GM18511 (cell line): ENCODE results near the gene MYBPC3.
"Not testable (repeated sequence)": the region's sequence is repeated elsewhere in the genome, so short reads cannot be mapped to it uniquely, and the experiment has no call there.

Source experiments
- ATAC-seq: cut with Tn5 transposase; IDR thresholded peaks from one replicate; pipeline ENCODE4 v1.9.1; 2021; ENCODE audit warnings: mild to moderate bottlenecking, moderate library complexity; ENCODE audit not compliant: unreplicated experiment

The MYBPC3 gene

GRCh38 chr11:47340980-47341775 is 11.3 kb downstream of the MYBPC3 start:
- ATAC-seq: no peak

DNA sequence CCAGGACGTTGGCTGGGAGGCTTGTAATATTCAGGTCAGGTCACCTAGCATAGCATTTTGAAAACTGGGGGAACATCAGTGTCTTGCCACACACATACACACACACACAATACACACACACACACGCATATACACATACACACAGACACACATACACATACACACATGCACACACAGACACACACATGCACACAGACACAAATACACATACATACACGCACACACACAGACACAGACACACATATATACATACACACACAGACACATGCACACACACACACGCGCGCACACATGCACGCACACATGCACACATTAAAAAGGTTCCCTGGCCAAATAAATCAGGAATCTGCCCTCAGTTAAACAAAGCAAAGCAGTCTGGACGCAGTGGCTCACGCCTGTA is 12.5 kb downstream of the MYBPC3 start:
- no peak for ATAC-seq

DNA sequence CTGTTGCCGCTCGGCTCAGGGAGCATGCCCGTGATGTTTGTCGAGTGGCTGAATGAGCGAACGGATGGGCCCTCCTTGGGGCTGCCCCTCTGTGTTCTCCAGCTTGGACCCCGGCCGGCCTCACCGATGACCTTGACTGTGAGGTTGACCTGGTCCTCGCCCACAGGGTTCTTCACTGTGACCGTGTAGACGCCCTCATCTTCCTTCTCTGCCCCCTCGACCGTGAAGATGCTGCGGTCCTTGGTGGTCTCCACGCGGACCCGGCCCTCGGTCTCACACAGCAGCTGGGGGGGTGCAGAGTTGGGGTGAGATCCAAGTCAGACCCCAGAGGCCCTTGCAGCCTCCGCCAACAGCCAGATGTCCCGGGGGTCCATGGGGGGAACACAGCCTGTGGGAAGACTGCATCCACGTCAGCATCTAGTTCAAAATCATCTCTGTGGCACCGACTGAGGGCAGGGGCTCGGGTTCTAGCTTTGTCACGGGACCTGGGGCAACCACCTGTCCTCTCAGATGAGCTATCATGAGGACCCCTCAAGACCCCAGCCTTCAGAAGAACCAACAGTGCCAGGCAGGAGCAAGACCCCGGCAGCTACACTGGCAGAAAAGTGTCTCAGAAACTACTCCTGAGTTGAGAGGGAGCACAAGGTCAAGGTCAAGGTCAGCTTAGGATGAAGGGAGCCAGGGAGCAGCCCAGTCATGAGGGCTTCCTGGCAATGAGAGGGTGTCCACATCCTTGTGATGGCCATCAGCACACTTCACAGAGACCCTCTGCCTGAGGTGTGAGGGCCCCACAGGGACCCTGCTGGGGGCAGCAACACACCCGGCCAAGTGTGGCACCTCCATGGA is 13.9 kb downstream of the MYBPC3 start:
- ATAC-seq: no peak

- no peak for ATAC-seq
Measured at GRCh38 chr11:47337229-47337924, 15.1 kb downstream of the MYBPC3 start.

GRCh38 chr11:47336595-47336994 is 15.9 kb downstream of the MYBPC3 start:
- ATAC-seq: no peak

DNA sequence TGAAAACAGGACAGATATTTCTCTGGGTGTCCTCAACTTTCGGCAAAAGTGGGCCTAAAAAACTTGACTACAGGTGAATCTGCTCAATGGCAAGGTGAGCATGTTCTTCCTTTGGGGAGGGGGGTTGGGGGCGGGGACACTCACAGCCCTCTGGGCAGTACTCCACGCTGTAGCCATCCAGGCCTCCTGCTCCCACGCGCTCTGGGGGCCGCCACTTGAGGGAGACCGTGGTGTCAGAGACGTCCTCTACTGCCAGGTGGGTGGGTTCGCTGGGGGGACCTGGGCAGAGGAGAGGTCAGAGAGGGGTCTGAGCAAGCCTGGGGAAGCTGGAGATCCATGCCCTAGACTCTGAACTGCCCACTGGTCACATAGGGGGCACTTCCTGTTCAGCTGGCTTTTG is 16.8 kb downstream of the MYBPC3 start:
- no peak for ATAC-seq

DNA sequence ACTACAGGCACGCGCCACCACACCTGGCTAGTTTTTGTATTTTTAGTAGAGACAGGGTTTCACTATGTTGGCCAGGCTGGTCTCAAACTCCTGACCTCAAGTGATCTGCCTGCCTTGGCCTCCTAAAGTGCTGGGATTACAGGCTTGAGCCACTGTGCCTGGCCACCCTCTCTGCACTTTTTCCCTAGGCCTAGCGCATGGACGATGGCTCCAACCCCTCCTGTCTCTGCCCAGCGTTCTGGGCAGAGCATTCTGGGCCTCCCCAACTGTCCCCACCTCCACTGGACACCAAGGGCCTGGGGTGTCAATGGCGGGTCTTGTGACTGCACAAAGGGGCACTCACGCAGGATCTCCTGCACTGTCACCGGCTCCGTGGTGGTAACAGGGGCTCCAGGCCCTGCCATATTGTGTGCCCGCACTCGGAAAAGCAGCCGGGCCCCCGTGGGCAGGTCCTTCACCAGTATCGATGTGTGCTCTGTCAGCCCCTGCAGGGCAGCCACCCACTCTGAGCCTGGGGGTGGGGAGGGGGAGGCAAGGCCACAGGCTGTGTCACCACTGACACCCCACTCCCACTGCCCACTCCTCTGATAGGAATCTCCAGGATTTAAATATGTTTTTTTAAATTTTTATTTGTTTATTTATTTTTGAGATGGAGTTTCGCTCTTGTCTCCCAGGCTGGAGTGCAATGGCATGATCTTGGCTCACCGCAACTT is 17.6 kb downstream of the MYBPC3 start:
- not testable (repeated sequence) for ATAC-seq

- ATAC-seq: no peak
Measured at GRCh38 chr11:47333886-47334443, 18.5 kb downstream of the MYBPC3 start.

GRCh38 chr11:47333526-47333845 is 19.0 kb downstream of the MYBPC3 start:
- no peak for ATAC-seq

GRCh38 chr11:47332791-47333525 is 19.5 kb downstream of the MYBPC3 start:
- no peak for ATAC-seq

DNA sequence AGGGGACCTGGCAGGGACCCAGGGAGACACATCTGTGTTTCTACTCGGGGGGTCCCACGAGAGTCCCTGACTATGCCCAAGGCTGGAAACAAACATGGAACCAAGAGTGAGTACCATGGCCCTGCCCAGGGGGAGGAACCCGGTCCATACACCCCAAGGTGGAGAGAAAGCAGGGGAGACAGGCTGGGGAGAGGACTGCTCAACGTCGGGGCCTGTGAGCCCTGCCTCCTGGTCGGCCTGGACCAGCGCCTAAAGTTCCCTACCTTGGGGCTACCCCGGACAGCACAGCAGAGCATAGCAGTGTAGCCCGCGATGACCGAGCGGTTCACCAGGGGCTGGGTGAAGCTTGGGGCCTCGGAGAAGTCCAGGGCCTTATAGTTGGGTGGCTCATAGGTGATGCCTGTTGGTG is 20.2 kb downstream of the MYBPC3 start:
- ATAC-seq: no peak

DNA sequence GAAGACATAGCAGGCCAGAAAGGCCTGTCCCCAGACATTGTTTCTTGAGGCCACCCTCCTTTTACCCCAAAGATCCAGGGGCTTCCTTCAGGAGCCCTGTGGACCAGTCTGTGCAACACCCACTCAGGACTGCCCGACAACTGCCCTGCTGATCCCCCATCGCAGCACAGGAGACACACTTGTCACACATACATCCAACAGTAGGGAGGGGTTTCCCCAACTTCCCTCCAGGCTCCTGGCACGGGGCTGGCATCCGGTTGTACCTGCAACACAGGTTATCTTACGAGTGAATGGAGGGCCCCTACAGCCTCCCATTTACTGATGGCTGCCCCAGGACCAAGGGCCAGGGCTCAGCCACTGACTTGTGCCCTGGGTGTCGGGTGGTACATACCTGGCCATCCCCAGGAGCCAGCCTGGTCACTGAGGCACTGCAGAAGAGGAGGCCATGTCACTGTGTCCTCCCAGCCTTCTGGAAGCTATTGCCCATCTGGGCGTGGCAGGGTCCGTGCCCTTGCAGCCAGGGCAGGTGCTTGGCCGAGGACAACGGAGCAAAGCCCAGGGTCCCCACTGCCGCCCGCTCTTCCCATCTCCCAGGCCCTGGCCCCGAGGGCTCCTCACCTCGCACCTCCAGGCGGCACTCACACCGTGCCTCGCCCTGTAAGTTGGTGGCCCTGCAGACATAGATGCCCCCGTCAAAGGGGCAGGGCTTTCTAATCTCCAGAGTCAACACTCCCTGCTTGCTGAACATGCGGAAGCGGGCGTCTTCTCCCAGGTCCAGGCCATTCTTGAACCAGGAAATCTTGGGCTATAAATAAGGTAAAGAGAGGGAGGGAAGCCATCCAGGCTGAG is 20.8 kb downstream of the MYBPC3 start:
- no peak for ATAC-seq

- ATAC-seq: no peak
Measured at GRCh38 chr11:47329987-47330931, 22.2 kb downstream of the MYBPC3 start.

DNA sequence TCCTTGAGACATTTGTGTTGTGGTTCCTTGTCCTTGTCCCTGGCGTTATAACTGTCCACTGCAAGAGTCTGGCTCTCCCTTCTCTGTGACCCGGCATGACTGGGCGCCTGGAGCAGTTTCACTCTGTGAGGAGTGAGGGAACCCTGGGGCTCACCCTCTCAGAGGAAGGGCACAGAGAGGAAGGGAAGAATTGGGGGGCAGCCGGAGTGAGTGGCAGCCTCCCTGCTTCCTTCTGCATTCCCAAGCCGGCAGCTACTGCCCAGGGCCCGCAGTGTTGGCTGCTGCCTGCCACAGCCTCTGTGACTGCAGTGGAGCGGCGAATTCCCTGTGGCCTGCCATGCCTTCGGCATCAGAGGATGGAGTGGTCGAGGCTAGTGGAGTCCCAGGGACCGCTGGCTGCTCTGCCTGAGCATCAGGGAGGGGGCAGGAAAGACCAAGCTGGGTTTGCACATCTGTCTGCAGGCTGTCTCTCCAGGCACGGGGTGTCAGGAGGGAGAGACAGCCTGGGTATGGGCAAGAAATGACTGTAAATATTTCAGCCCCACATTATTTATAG is 23.0 kb downstream of the MYBPC3 start:
- no peak for ATAC-seq

DNA sequence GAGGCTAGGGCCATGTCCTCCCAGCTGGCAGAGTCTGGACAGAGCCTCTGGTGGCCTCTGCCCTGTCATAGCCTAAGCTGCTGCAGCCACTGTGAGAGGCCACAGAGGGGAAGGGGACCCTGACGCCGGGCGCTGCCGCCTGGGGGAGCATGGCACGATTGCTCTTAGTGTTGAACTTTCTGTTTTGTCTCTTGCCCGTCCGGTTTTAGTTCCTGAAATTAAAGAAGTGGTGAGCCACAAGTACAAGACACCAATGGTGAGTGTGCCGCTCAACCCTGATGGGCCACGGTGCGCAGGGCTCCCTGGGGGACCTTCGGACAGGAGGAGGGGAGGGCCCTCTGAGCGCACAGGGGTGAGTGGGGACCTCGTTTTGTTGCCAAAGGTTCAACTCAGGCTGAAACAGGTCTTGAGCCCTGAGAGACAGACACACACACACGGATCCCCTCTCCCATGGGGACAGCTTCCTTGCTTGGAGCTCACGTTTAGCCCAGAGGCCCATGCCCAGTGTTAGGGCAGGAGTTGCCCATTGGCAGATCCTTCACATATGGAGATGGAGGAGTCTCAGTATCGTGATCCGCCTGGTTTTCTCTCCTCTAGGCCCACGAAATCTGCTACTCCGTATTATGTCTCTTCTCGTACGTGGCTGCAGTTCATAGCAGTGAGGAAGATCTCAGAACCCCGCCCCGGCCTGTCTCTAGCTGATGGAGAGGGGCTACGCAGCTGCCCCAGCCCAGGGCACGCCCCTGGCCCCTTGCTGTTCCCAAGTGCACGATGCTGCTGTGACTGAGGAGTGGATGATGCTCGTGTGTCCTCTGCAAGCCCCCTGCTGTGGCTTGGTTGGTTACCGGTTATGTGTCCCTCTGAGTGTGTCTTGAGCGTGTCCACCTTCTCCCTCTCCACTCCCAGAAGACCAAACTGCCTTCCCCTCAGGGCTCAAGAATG is 23.8 kb downstream of the MYBPC3 start:
- ATAC-seq: peak; percentile 88

GRCh38 chr11:47327949-47328348 is 24.6 kb downstream of the MYBPC3 start:
- ATAC-seq: no peak

DNA sequence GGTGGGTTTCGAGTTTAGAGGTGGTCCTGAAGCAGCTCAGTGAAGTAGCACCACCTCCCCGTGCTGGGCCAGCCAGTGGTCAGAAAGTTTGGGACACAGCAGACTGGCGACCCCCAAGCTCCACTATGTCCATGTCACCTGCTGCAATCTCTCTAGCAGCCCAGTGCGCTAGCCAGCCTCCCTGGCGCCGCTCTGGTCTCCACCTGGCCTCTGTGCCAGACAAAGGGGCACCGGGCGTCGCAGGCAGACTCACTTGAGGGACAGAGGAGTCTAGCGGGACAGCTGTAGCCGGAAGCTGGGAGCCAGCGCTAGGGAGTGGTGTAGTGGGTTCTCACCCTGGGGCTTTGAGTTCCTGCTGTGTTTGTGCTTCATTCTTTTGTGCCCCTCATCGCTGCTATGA is 25.5 kb downstream of the MYBPC3 start:
- no peak for ATAC-seq
